Stimulated activated CD8-positive, alpha-beta memory T cell treated with anti-CD3 and anti-CD28 coated beads, Interleukin-12 subunit alpha, Interleukin-12 subunit beta, amount 100 ng/mL, for 4 hours (primary cell): Measurements from ENCODE around the gene ELMO1.

ENCODE experiments used
- DNase-seq: peaks from one replicate; pipeline ENCODE4 v3.0.0-alpha.2; 2020; ENCODE audit warnings: low read depth

ELMO1 gene

DNA sequence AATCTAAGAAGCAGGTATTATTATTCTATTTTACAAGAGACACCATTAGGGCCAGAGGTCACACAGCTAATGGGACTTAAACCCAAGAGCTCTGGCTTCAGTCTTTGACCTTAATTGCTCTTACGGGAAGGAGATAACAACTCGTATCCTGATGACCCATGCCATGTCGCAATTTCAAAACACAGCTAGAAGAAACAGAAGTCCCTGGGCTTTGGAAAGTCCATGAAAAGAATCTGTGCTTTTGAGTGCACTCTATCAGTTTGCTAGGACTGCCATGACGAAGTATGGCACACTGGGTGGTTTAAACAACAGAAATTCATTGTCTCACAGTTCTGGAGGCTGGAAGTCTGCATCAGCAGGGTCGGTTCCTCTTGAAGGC lies 476.5 kb downstream of the ELMO1 start:
- DNase-seq = no peak

- DNase-seq = no peak
Measured at GRCh38 chr7:36971515-36972139, 477.0 kb downstream of the ELMO1 start.

- no peak for DNase-seq
Measured at GRCh38 chr7:36970551-36971514, 477.8 kb downstream of the ELMO1 start.

DNA sequence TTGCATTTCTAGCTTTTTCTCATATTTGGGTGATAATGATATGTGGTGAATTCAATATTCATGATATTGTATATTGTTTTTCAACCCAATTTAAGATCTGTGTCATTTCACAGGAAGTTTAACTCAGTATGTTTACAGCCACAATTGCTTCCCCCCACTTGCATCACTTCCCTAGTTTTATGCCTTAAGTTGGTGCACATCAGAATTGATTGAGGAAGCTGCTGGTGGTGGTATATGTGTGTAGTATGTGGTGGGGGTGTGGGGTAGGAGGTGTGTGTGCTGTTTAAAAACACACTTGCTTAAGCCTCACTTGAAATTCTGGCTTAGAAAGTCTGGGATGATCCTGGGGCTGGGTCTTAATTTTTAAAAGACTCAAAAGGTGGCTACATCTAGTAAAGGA lies 479.3 kb downstream of the ELMO1 start:
- no peak for DNase-seq

DNA sequence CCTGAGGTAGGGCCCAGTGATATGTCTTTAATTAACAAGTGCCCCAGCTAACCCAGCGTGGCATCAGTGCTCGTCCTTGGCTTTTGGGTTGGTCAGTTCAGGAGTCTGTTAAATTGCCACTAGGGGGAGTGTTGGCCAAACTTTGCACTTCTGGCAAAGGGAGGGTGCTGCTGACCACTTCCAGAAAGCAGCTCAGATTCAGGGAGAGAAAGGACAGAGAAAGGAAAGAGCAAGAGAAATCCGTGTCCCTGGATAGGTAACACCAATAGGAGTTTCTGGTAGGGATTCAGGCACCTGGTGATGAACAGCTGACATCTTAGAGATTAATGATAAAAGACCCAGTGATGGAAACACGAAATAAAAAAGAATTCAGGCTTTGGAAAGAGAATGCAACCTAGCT lies 481.3 kb downstream of the ELMO1 start:
- DNase-seq = no peak

GRCh38 chr7:36966636-36967035 lies 482.0 kb downstream of the ELMO1 start:
- DNase-seq = no peak

DNA sequence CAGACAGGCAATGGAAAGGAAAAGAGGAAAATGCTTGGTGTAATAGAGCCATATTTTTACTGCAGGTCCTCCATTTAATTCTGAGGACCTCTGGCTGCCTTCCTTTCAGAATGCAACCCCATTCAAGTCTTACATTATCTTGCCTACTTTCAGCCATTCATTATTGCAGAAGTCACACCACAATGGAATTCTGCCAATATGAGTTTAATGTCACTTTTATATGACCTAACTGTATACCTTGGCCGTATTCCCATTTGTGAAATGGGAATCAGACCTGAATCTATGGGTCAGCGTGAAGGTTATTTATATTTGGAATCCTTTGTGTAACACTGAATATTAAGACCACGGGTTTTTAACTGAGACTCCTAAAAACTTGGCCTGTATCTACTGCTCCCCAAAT lies 482.6 kb downstream of the ELMO1 start:
- no peak for DNase-seq

DNA sequence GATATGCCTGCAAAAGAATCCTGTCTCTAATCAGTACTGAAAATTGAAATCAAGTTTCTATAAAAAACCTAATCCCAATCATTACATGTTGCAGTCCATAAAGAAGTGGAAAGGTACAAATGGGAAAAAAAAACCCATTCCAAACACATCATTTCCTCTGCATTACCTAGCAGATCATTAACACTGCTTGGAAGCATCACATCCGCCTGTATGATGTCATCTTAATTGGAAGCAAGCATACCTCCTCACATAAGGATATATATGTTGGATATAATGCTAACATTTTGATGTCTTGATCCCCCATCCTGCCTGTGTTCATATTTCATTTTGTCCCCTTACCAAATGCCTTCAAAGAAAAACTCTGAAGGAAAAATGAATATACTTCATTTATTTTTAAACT lies 483.0 kb downstream of the ELMO1 start:
- no peak for DNase-seq

DNA sequence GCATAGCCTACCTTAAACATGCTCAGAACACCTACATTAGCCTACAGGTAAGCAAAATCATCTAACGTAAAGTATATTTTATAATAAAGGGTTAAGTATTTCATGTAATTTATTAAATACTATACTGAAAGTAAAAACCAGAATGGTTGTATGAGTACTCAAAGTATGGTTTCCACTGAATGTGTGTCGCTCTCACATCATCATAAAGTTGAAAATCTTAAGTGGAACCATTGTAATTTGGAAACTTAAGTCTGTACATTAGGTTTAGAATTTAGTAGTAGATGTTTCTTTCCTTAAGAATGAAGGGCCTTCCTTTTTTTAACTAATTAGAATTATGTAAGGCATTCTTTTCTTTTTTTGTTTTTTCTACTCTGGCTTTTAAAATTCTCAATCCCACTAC lies 484.4 kb downstream of the ELMO1 start:
- no peak for DNase-seq

DNA sequence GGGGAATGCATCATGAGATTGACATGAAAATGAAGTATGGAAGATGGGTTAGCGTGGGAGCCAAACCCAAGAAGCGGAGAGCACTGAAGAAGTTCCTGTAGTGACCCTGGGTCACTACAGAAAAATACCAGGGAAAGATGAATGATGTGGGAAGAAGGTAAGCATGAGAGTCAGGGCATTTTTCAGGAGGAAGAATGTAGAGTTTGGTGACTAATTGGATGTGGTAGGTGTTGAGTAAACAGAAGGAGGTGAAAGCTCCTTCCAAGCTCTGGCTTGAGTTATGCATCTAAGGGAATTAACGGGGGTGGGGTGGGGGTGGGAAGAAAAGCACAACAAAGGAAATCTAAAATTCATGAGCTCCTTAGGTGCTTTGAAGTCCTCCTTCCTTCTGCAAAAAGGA lies 486.3 kb downstream of the ELMO1 start:
- DNase-seq = no peak

- no peak for DNase-seq
Measured at GRCh38 chr7:36961693-36962092, 487.0 kb downstream of the ELMO1 start.

DNA sequence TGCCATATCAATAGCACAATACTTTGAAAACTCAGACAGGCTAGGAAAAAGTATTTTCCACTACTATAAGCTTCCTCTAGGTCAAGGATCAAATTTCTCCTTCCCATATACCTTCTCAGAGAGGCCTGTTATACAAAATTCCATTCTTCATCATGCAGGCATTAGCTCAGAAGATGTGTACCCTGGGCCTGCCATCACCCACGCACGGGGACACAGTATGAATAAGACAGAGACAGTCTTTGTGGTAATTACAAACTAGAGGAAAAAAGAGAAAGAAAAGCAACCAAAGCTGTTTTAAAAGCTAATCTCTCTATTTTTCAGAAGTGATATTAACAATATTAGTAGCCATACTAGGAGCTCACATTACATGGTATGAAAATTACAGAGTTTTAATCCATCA lies 487.6 kb downstream of the ELMO1 start:
- DNase-seq = no peak

DNA sequence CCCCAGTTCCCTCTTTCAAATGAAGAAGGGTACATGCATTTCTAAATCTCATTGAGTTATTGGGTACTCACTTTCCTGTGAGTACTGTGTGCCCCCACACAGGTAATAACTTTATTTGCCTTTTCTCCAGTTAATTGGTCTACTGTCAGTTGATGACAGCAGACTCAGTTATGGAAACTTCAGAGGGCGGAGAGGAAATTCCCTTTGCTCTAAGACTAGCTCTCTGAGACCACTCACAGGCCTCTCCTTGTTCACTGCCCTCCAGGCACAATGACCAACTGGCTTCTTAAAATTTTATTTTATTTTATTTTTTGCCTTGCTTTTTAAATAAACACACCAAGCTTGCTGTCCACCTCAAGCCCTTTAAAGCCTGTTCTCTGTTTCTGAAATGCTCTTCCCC lies 488.6 kb downstream of the ELMO1 start:
- DNase-seq = no peak

DNA sequence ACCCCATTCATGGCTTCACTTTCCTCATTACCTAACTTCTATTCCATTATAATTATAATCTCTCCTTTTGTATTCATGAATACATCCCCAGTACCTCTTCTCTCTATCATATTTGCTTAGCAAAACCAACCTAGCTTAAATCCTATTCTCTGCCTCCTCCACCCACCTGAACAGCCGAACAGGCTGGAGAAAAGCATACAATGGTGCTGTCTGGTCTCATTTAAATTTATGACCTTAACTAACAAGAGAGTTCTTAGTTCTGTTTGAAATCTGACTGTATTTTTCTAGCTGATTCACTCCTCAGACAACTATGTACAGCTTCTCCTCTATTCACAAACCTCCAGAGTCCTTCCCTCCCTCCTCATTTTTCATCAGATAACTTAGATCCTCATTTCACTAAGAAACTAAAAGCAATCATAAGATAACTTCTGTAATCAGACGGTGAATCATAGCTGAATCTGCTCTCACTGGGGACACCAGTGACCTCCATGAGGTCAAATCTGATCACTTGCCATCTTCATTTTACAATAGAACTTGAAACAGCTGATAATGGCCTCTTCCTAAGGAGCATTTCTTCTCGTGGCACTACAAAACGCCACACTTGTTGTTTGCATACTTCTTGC lies 490.4 kb downstream of the ELMO1 start:
- DNase-seq = no peak

- DNase-seq = no peak
Measured at GRCh38 chr7:36957620-36958019, 491.0 kb downstream of the ELMO1 start.

GRCh38 chr7:36956814-36957213 lies 491.9 kb downstream of the ELMO1 start:
- DNase-seq = no peak

- DNase-seq = no peak
Measured at GRCh38 chr7:36955456-36956129, 493.1 kb downstream of the ELMO1 start.

DNA sequence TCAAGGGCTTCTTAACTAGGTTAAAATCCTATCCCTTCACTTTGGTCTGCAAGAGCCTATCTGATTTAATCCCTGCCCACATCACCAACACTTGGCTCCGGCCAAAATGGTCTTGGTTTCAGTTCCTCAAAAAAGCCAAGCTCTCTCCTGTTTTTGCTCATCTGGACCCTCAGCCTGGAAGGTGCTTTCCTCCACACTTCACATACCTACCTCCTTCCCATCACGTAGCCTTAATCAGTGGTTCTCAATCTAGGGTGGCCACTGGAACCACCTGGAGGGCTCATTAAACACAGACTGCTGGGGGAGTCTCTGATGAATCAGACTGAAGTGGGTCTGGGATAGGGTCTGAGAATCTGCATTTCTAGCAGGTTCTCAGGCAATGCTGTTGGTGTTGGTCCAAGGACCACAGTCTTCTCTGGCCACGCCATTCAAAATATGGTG lies 497.4 kb downstream of the ELMO1 start:
- DNase-seq = no peak

DNA sequence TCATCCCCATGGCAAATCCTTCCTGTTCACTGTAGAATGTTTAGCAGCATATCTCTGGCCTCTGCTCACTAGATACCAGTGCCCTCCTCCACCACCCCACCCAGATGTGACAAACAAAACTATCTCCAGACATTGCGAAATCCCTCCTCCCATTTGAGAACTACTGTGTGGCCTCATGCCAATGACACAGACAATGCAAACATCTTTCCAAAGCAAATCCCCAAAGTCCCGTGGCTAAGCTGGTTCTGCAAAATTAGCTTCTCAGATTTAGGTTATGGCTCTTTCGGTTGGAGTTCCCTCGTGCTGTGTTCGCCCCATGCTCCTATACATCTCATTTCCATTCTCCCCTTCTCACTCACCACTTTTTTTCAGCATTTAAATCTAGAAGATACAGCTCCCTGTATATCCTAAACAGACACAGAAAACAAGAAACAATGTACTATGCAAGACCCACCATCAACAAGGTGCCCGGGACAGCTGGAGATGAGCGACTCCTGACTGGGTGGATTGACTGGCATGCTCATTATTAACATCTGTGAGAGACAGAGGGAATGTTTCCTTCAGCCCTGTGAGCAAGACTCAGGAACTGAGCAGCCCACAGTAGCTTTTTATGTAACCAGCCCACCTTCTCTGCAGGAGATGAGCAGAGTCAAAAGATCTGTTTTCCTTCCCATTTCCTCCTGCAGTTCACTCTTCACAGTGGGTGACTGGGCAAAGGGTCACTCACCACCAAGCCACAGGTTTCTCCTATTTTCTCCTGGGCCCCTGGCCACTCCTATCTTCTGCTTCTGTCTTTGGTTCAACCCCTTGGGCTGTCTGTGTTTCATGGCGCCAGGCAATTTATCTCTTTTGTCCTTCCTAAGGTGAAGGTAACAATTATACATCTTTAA lies 498.7 kb downstream of the ELMO1 start:
- no peak for DNase-seq

GRCh38 chr7:36946401-36946739 lies 502.3 kb downstream of the ELMO1 start:
- no peak for DNase-seq

DNA sequence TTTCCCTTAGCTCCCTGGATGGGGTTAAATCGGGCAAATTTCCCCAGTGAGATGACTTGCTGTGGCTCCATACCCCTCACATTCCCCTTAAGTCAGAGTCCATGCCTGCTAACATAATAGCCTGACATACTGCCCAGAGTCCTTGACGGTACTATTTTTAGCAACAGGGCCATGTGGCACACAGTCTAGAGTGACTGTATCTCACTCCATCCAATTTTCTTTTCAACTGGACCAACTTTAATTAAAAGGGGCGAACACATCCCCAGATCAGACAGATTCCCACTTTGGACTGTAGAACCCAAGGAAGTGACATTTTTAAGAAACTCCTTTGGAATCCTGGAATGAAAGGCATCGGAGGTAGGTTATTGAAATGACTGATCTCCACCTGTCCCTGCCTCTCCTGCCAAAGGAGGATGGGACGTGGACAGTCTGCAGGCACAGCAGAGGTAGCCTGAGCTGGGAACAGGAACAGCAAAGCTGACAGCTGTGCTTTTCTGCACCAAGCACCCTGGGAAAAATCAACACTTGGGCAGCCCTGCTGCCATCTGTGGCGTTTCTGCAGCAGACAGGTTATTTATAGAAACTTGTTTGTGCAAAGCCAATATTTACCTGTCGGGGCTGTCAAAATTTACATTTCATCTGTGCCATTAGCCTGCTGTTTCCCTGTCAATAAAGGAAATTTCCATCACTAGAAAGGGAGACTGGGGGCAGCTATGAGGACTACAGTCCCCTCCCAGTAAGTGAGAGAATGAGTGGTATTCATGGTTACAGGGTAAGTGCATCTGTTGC lies 502.9 kb downstream of the ELMO1 start:
- DNase-seq = no peak
